Esophagus squamous epithelium (tissue), 4 donors: ENCODE data around the gene RAB6A.

Source experiments
- POLR2A ChIP-seq, 4 donors: fragments of 450-650 bp; IDR thresholded peaks; one replicate each; pipeline ENCODE4 v1.6.1; 2017; ENCODE audit warnings: antibody characterized with exemption in 4 of 4, mild to moderate bottlenecking in 4 of 4, moderate library complexity in 3 of 4
- TF ChIP-seq, protein P1 (sequence below), 6 experiments: fragments of 450-650 bp in 4 of 6; fragments of 200-600 bp in 2 of 6; sonication (generic) in 2 of 6; IDR thresholded peaks; one replicate each; pipeline ENCODE4 v1.5.1; 2016 to 2019; ENCODE audit warnings: antibody characterized with exemption in 6 of 6, mild to moderate bottlenecking in 4 of 6, moderate library complexity in 4 of 6

DNA sequence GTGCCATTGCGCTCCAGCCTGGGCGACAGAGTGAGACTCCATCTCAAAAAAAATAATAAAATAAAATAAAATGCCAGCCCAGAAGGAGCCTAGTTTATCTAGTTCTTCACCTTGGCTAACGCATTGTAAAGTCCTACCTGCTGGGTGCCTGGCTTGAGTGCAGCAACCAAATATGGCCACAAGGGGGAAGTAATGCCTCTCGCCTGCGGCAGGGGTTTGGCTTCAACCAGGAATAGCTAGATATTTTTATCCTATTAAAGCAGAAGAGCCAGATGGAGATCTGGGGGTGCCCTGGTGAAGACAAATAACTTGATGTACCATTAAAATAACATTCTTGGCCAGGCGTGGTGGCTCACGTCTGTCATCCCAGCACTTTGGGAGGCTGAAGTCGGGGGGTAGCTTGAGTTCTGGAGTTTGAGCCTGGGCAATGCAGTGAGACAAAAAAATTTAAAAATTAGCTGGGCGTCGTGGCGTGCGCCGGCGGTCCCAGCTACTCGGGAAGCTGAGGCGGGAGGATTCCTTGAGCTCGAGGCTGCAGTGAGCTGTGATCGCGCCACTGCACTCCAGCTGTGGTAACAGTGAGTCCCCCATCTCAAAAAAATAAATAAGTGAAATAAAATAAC is 135.1 kb downstream of the RAB6A start:
- TF ChIP-seq, protein P1, sequence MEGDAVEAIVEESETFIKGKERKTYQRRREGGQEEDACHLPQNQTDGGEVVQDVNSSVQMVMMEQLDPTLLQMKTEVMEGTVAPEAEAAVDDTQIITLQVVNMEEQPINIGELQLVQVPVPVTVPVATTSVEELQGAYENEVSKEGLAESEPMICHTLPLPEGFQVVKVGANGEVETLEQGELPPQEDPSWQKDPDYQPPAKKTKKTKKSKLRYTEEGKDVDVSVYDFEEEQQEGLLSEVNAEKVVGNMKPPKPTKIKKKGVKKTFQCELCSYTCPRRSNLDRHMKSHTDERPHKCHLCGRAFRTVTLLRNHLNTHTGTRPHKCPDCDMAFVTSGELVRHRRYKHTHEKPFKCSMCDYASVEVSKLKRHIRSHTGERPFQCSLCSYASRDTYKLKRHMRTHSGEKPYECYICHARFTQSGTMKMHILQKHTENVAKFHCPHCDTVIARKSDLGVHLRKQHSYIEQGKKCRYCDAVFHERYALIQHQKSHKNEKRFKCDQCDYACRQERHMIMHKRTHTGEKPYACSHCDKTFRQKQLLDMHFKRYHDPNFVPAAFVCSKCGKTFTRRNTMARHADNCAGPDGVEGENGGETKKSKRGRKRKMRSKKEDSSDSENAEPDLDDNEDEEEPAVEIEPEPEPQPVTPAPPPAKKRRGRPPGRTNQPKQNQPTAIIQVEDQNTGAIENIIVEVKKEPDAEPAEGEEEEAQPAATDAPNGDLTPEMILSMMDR (IDR thresholded peaks at IDR 0.05): peak; percentile 65 to 95 (median 88)
- TF ChIP-seq POLR2A (IDR thresholded peaks at IDR 0.05): no peak
